Psoas muscle (tissue), 8 donors: Measurements from ENCODE around the gene PEX3. TPM values are rescaled to one million over a fixed set of nuclear protein-coding genes. Genes with fewer than 3 reads are reported as not detected.

Experiments
- ATAC-seq, 4 donors: fragments of 200-7000 bp; cut with Tn5 transposase; one replicate each; pipeline ENCODE4 v1.9.1; 2020; ENCODE audit warnings: moderate library complexity in 3 of 4, mild to moderate bottlenecking in 2 of 4
- DNase-seq, 2 donors: peaks; one replicate each; pipeline ENCODE4 v3.0.0-alpha.2; 2020
- H3K27ac ChIP-seq: fragments of 200-600 bp; one replicate; pipeline ENCODE4 v1.8.0; 2022
- H3K27me3 ChIP-seq, 3 donors: fragments of 200-600 bp in 1 of 3; one replicate each; pipeline versions ENCODE4 v1.6.1 to v1.8.0; 2013 to 2022; ENCODE audit warnings: low read length in 2 of 3, mild to moderate bottlenecking in 2 of 3, moderate library complexity in 1 of 3; ENCODE audit not compliant: insufficient read depth in 3 of 3
- H3K36me3 ChIP-seq, 2 donors: fragments of 200-600 bp in 1 of 2; one replicate each; pipeline versions ENCODE4 v1.6.1 to v1.8.0; 2013 to 2022; ENCODE audit warnings: low read depth in 1 of 2, mild to moderate bottlenecking in 1 of 2, moderate library complexity in 1 of 2; ENCODE audit not compliant: insufficient read depth in 1 of 2
- H3K4me1 ChIP-seq: fragments of 200-600 bp; one replicate; pipeline ENCODE4 v1.8.0; 2022
- H3K4me3 ChIP-seq: fragments of 200-600 bp; one replicate; pipeline ENCODE4 v1.8.0; 2022; ENCODE audit warnings: mild to moderate bottlenecking
- H3K9me3 ChIP-seq: fragments of 200-600 bp; one replicate; pipeline ENCODE4 v1.8.0; 2022
- CTCF ChIP-seq: fragments of 200-600 bp; IDR thresholded peaks from one replicate; pipeline ENCODE4 v1.8.0; 2022; ENCODE audit warnings: antibody characterized with exemption
- WGBS, 3 donors: extraction: QIAGEN DNeasy Blood & Tissue Kit; methylation state at CpG; one replicate each; pipeline versions ENCODE4 v1.1.6 to v1.1.7; 2013; 5-methylcytosine and 5-hydroxymethylcytosine counted together
- intact Hi-C, 2 donors: fragments of 100-400 bp; cut with DNase I; formaldehyde crosslinking; loops; one replicate each; pipeline versions ENCODE4 v1.11.0 to v1.14.2; 2022
- polyA plus RNA-seq, 3 donors: library from polyadenylated mRNA; stranded (reverse); fragments of 200-250 nt; gene quantifications; one replicate each; pipeline ENCODE4 v1.2.3, GENCODE V29; 2013
- total RNA-seq, 4 donors: library from RNA; stranded (reverse); fragmentation: NEBNext Ultra II Directional in 2 of 4; extraction: Animal tissue kit (Norgen Biotek cat#: 25700) in 2 of 4; gene quantifications; one replicate each; pipeline versions ENCODE4 v1.2.1 to v1.2.4, GENCODE V29; 2021 to 2023
- donor health status: healthy with polysubstance abuse.
- donor health status: DM: no; HTN: no; CAD: no; lungs with moderate emphysema.
- donor health status: Bipolar disorder and iron deficiency.
- donor health status: healthy.
- donor health status: DM: yes; HTN: yes; CAD: no.
- donor health status: DM: no; HTN: no; CAD: no.
- donor health status: DM: no; HTN: no; CAD: no.
- donor health status: DM: yes; HTN: yes; CAD: no.

The PEX3 gene
- total and polyA plus RNA-seq, 7 donors: 7.1 to 17.9 (median 13.0) TPM

DNA sequence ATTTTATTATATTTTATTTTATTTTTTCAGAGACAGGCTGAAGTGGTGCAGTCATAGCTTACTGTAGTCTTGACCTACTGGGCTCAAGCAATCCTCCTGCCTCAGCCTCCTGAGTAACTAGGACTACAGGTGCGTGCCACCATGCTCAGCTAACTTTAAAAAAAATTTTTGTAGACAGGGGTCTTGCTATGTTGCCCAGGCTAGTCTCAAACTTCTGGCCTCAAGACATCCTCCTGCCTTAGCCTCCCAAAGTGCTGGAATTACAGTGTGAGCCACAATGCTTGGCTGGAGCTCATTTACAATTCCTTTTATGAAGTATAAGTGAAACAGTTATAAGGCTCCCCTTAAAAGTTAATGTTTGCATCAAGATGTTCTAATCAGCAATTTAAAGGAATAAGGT, 46.4 kb downstream of the PEX3 start:
- no peak overlapping the region for H3K4me3 ChIP-seq
- DNase-seq (no peak), ATAC-seq (no peak)
- no peak for TF ChIP-seq CTCF
- H3K36me3 ChIP-seq: peaks cover 10 to 80% of the 10 kb centered on the region in 2 donors
- no peak overlapping the region for H3K27ac ChIP-seq
- 96 to 100% (median 100%) methylated on average over 1 of the region's 1 CpG for WGBS, 3 donors
- H3K9me3 ChIP-seq: no peaks in the 10 kb centered on the region
- H3K27me3 ChIP-seq: no peaks in the 10 kb centered on the region
- intact Hi-C loops: no loop called here
- H3K4me1 ChIP-seq: no peaks in the 10 kb centered on the region

DNA sequence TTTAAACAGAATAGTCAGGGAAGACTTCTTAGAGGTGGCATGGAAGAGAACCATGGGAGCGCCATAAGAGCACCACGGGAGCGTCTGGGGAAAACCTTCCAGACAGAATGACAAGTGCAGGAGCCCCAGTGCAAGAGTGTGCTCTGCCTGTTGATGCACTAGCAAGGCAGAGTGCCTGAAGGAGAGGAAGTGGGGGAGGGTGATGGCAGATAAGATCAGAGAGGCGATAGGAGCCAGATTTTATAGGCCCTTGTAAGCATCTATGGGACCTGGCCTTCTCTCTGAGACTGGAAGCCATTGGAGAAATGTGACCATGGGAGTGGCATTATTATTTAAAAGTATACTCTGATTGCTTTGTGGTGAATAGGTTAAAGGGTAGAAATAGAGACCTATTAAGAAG, 47.8 kb downstream of the PEX3 start:
- H3K4me1 ChIP-seq: no peaks in the 10 kb centered on the region
- TF ChIP-seq CTCF: no peak
- no peaks in the 10 kb centered on the region for H3K27me3 ChIP-seq
- no peak for ATAC-seq
- H3K36me3 ChIP-seq: peaks cover 10 to 79% of the 10 kb centered on the region in 2 donors
- DNase-seq: no peak
- intact Hi-C loops: no loop called here
- H3K27ac ChIP-seq: no peak overlapping the region
- no peaks in the 10 kb centered on the region for H3K9me3 ChIP-seq
- H3K4me3 ChIP-seq: no peak overlapping the region
- WGBS, 3 donors: 87 to 93% (median 91%) methylated on average over 4 of the region's 4 CpGs

- Histone ChIP-seq H3K4me3 (no peak overlapping the region), H3K9me3 (no peaks in the 10 kb centered on the region), H3K27ac (no peak overlapping the region), H3K36me3 (peaks cover 6 to 79% of the 10 kb centered on the region in 2 donors), H3K4me1 (no peaks in the 10 kb centered on the region), H3K27me3 (no peaks in the 10 kb centered on the region)
- DNase-seq (no peak), ATAC-seq (no peak)
- WGBS, 3 donors: 78 to 81% (median 81%) methylated on average over 2 of the region's 2 CpGs
- intact Hi-C loops: no loop called here
- TF ChIP-seq CTCF: no peak
Observed at GRCh38 chr6:143501851-143502250, 51.2 kb downstream of the PEX3 start.

DNA sequence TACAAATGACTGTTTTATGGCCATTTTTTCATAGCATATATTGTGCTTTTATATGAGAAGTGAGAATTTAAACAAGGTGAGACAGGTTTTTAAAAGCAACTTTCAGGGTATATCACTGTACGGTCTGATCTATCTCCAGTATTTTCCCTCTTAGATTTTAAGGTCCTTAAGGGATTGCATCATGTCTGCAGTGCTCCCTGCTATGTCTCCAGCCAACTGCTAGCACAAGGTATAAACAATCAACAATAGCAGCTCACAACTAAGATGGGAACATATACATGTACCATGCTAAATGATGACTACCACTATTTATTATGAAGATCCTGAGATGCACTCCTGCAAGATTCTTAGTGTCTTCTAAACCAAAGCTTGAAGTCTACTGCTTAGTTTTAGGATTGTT, 53.8 kb downstream of the PEX3 start:
- Histone ChIP-seq H3K4me1 (no peaks in the 10 kb centered on the region), H3K9me3 (no peaks in the 10 kb centered on the region), H3K4me3 (no peak overlapping the region), H3K27ac (no peak overlapping the region), H3K27me3 (no peaks in the 10 kb centered on the region), H3K36me3 (peaks cover 6 to 68% of the 10 kb centered on the region in 2 donors)
- intact Hi-C loops: no loop called here
- TF ChIP-seq CTCF: no peak
- WGBS, 3 donors: 73 to 83% (median 80%) methylated on average over 1 of the region's 1 CpG
- no peak for ATAC-seq
- DNase-seq: no peak

GRCh38 chr6:143505111-143505510, 54.5 kb downstream of the PEX3 start:
- intact Hi-C loops: no loop called here
- no peaks in the 10 kb centered on the region for H3K9me3 ChIP-seq
- TF ChIP-seq CTCF: no peak
- no peaks in the 10 kb centered on the region for H3K4me1 ChIP-seq
- no peaks in the 10 kb centered on the region for H3K27me3 ChIP-seq
- 88 to 94% (median 92%) methylated on average over 5 of the region's 5 CpGs for WGBS, 3 donors
- peaks cover 3 to 61% of the 10 kb centered on the region in 2 donors for H3K36me3 ChIP-seq
- ATAC-seq (no peak), DNase-seq (no peak)
- H3K27ac ChIP-seq: no peak overlapping the region
- H3K4me3 ChIP-seq: no peak overlapping the region
